Endothelial cell of umbilical vein (primary cell): ENCODE results near the gene MLLT11. TPM values are rescaled to one million over a fixed set of nuclear protein-coding genes. Genes with fewer than 3 reads are reported as not detected.

Source experiments
- BruUV-seq: library from RNA; stranded (reverse); fragments of 400-500 nt; replicated peaks from 2 replicates; lab custom pipeline; 2021; lab: Mats Ljungman, UMichigan
- CTCF ChIA-PET: fragments of 300-600, 350-600 bp; sonication (Branson Sonifier 250); formaldehyde crosslinking; loops from one replicate; lab custom pipeline; 2021; ENCODE audit warnings: antibody characterized with exemption, inconsistent platforms; lab: Charles Lee
- POLR2A ChIA-PET: fragments of 300-600, 350-600 bp; sonication (Branson Sonifier 250); formaldehyde crosslinking; loops from one replicate; lab custom pipeline; 2021; ENCODE audit warnings: antibody characterized with exemption, inconsistent platforms; lab: Charles Lee
- DNase-seq: peaks from one replicate; pipeline ENCODE4 v3.0.0-alpha.2; 2011; ENCODE audit warnings: low read depth, low spot score
- FAIRE-seq: peaks from 2 replicates; lab custom pipeline; 2011; peaks lifted over from hg19 to GRCh38; lab: Jason Lieb, UNC
- H2AFZ ChIP-seq: 2 replicates; pipeline ENCODE4 v1.6.0; 2012; ENCODE audit warnings: low read depth, low read length, control low read depth, inconsistent platforms
- H3K27ac ChIP-seq: 2 replicates; pipeline ENCODE4 v1.5.1; 2011; ENCODE audit warnings: low read depth, mild to moderate bottlenecking, control low read depth, low read length, moderate library complexity; ENCODE audit not compliant: insufficient read depth
- H3K27me3 ChIP-seq, 2 experiments: 2 replicates each; pipeline versions ENCODE4 v1.6.0 to v1.6.1; 2011; ENCODE audit warnings: low read length in 2 of 2, mixed read lengths in 1 of 2; ENCODE audit not compliant: control insufficient read depth in 2 of 2, insufficient read depth in 2 of 2
- H3K36me3 ChIP-seq, 2 experiments: 2 replicates in 1 of 2; 3 replicates in 1 of 2; pipeline ENCODE4 v1.5.1; 2011; ENCODE audit warnings: low read length in 2 of 2, mild to moderate bottlenecking in 1 of 2, moderate library complexity in 1 of 2; ENCODE audit not compliant: control insufficient read depth in 2 of 2, insufficient read depth in 2 of 2; ENCODE audit errors: extremely low read depth in 1 of 2
- H3K4me1 ChIP-seq: 3 replicates; pipeline ENCODE4 v1.5.1; 2011; ENCODE audit warnings: mild to moderate bottlenecking, low read length; ENCODE audit not compliant: control insufficient read depth, insufficient read depth; ENCODE audit errors: extremely low read depth
- H3K4me2 ChIP-seq: 2 replicates; pipeline ENCODE4 v1.6.1; 2011; ENCODE audit warnings: low read length, control low read depth, mixed read lengths; ENCODE audit not compliant: insufficient read depth
- H3K4me3 ChIP-seq, 3 experiments: fragments of 200-600 bp in 1 of 3; sonication (generic), shearing (Covaris generic) in 1 of 3; replicated peaks in 1 of 3; 2 replicates each; pipeline ENCODE4 v1.5.1; 2011 to 2016; ENCODE audit warnings: control low read depth in 3 of 3, low read length in 3 of 3, mild to moderate bottlenecking in 2 of 3, inconsistent platforms in 1 of 3, low read depth in 1 of 3, moderate library complexity in 1 of 3; ENCODE audit not compliant: insufficient read depth in 1 of 3
- H3K79me2 ChIP-seq: 2 replicates; pipeline ENCODE4 v1.6.0; 2012; ENCODE audit warnings: low read length, inconsistent platforms; ENCODE audit not compliant: control insufficient read depth, insufficient read depth
- H3K9ac ChIP-seq: replicated peaks from 2 replicates; pipeline ENCODE3; 2011; ENCODE audit warnings: low read length, control low read depth; ENCODE audit not compliant: insufficient read depth; ENCODE audit errors: extremely low read depth
- H3K9me1 ChIP-seq: replicated peaks from 3 replicates; pipeline ENCODE4 v1.6.0; 2011; ENCODE audit warnings: mild to moderate bottlenecking, low read length; ENCODE audit not compliant: control insufficient read depth, insufficient read depth; ENCODE audit errors: extremely low read depth
- H3K9me3 ChIP-seq: replicated peaks from 2 replicates; pipeline ENCODE4 v1.5.1; 2012; ENCODE audit warnings: low read length, inconsistent platforms; ENCODE audit not compliant: control insufficient read depth, insufficient read depth
- H4K20me1 ChIP-seq: replicated peaks from 2 replicates; pipeline ENCODE3; 2011; ENCODE audit warnings: mild to moderate bottlenecking, low read length; ENCODE audit not compliant: control insufficient read depth, insufficient read depth; ENCODE audit errors: extremely low read depth
- EZH2 ChIP-seq: IDR thresholded peaks from 2 replicates; pipeline ENCODE4 v1.6.1; 2012; ENCODE audit warnings: borderline replicate concordance, low read depth, mild to moderate bottlenecking, moderate library complexity, low read length, inconsistent platforms; ENCODE audit not compliant: severe bottlenecking
- GATA2 ChIP-seq: IDR thresholded peaks from 2 replicates; pipeline ENCODE4 v1.7.0; 2011; ENCODE audit warnings: low read depth, mild to moderate bottlenecking, moderate library complexity, mixed read lengths, low read length; ENCODE audit not compliant: insufficient read length, insufficient read depth
- JUN ChIP-seq: IDR thresholded peaks from 2 replicates; pipeline ENCODE4 v1.6.1; 2011; ENCODE audit warnings: borderline replicate concordance, low read depth; ENCODE audit not compliant: insufficient read length, insufficient read depth
- MYC ChIP-seq: IDR thresholded peaks from one replicate; pipeline ENCODE4 v1.6.1; 2011; ENCODE audit warnings: mild to moderate bottlenecking, low read depth, low read length
- POLR2AphosphoS5 ChIP-seq: IDR thresholded peaks from 2 replicates; pipeline ENCODE4 v1.6.1; 2012; ENCODE audit warnings: low read depth, mild to moderate bottlenecking, control low read depth, low read length, moderate library complexity; ENCODE audit not compliant: insufficient read depth
- dilution Hi-C: fragments of 300-500 bp; cut with MboI; formaldehyde crosslinking; loops from one replicate; pipeline ENCODE4 v1.15.0; 2019; ENCODE audit warnings: low sequenced_read_pairs; ENCODE audit not compliant: extremely low pct_ligation_motif_present
- intact Hi-C: fragments of 100-400 bp; cut with micrococcal nuclease; formaldehyde crosslinking; loops from one replicate; pipeline ENCODE4 v1.10.0; 2022
- polyA plus RNA-seq, 4 experiments: library from polyadenylated mRNA; depleted of rRNA in 3 of 4; stranded (reverse) in 3 of 4; unstranded in 1 of 4; fragments of >200 nt; gene quantifications; 2 replicates each; pipeline versions ENCODE4 v1.2.1 to v1.2.3, GENCODE V29; 2011 to 2012; ENCODE audit warnings: missing spikeins in 1 of 4
- total RNA-seq: library from RNA; stranded (reverse); gene quantifications from 2 replicates; pipeline ENCODE4 v1.2.3, GENCODE V29; 2021
- TF ChIP-seq, protein P1 (sequence below): IDR thresholded peaks from 2 replicates; pipeline ENCODE4 v1.6.1; 2011; ENCODE audit not compliant: insufficient read depth, insufficient read length

MLLT11 gene
- total and polyA plus RNA-seq, 2 donors (not counting 3 experiments of a cell fraction or from before 2014, with no cell fraction given): 25.2 to 26.5 TPM

GRCh38 chr1:151061704-151062103 lies 1.5 kb downstream of the MLLT11 start:
- Histone ChIP-seq H3K9me3 (no peaks in the 10 kb centered on the region), H2AFZ (no peak overlapping the region), H3K36me3 (peaks cover under 1 to 3% of the 10 kb centered on the region in 2 experiments), H3K27ac (peak overlapping the region; percentile 91), H3K9ac (peak overlapping the region; percentile 90), H3K79me2 (peaks cover 93% of the 10 kb centered on the region), H3K4me1 (peaks cover 29% of the 10 kb centered on the region), H3K27me3 (no peaks in the 10 kb centered on the region), H4K20me1 (peaks cover under 1% of the 10 kb centered on the region), H3K4me3 (peak overlapping the region; percentile 82 to 94 (median 91)), H3K4me2 (peak overlapping the region; percentile 96), H3K9me1 (no peaks in the 10 kb centered on the region)
- FAIRE-seq (peak; percentile 69), DNase-seq (no peak)
- TF ChIP-seq POLR2AphosphoS5: no peak
- no peak for TF ChIP-seq EZH2
- TF ChIP-seq, protein P1, sequence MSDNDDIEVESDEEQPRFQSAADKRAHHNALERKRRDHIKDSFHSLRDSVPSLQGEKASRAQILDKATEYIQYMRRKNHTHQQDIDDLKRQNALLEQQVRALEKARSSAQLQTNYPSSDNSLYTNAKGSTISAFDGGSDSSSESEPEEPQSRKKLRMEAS: no peak
- TF ChIP-seq MYC: no peak
- TF ChIP-seq GATA2: no peak
- no peak for TF ChIP-seq JUN
- CTCF ChIA-PET: interaction anchor here (1.4 to 6.1 kb wide), 5 partner anchors 9 to 38 kb away, joined by 3 to 39 read pairs (median 7); partner anchors contain the start of genes C1orf56 and GABPB2
- BruUV-seq: no TSS peak
- intact Hi-C loops: loop anchor here (1.0 kb wide), 1 partner anchor 9 kb away; the partner anchor contains the start of gene GABPB2
- POLR2A ChIA-PET: interaction anchor here (0.9 kb wide), 1 partner anchor 9 kb away, joined by 3 read pairs; no protein-coding TSS in a partner anchor
- dilution Hi-C loops: no loop called here
